Activated T-cell treated with anti-CD3 and anti-CD28 coated beads, Interleukin-2, amount 50 U/mL, for 1 hour (primary cell): ENCODE results near the gene SLC27A6.
"Not testable (repeated sequence)": the region's sequence is repeated elsewhere in the genome, so short reads cannot be mapped to it uniquely, and the experiment has no call there.

ENCODE experiments used
- DNase-seq: peaks from one replicate; pipeline ENCODE4 v3.0.0-alpha.2; 2020

The SLC27A6 gene

DNA sequence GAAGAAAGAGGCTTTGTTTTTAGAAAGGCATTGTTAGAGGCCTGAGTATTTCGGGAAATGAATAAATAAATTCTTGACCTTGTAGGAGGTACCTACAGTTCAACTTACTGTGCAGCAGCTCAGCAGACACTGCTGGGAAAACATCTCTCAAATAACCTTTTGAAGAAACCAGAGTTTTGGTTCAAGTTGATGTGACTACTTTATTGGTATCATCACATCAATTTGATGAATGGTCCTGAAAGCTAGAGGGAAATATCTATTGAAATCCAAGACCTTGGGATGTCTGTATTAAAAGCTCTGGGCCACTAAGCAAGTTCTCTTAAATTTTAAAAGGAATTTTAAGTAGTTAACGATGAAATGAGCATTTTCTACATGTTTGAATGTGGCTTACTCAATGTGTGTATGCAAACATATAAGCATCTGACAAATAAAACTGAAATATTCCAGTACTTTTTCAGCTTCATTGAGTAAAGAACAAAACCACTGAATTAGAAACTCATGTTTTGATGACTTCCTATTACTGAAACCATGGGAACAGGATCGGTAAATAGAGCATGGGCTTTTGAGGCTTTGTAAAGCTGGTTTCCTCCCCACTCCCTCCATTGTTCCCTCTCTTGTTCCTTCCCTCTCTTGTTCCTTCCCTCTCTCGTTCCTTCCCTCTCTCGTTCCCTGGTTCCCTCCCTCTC, 36.7 kb downstream of the SLC27A6 start:
- DNase-seq: no peak

DNA sequence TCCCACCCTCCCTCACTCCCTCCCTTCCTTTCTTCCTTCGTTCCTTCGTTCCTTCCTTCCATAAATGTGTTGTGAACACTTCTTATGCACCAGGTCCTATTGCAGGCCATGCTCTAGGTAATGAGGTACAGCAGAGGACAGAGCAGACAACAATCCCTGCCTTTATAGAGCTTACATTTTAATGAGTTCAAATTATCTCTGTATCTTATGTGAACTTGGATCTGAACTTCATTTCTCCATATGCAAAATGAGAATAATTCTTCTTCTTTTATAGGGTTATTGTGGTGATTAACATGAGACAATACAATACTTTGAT, 37.2 kb downstream of the SLC27A6 start:
- DNase-seq: no peak

DNA sequence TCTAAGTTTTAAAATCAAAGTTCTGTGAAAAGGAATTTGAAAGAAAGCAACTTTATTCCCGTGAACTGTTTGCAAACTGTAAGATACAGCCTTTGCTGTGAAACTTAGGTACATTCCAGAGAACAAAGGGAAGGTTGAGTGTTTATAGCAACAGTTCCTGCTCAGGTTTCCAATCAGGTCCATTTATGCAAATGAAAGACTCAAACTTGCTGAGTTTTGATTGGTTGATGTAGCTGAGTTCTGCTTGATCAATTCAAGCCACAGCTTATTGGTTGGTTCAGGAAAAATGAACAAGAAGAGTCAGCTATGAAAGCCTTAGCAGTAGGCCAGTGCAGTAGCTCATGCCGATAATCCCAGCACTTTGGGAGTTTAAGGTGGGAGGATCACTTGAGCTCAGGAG, 37.9 kb downstream of the SLC27A6 start:
- DNase-seq: no peak

DNA sequence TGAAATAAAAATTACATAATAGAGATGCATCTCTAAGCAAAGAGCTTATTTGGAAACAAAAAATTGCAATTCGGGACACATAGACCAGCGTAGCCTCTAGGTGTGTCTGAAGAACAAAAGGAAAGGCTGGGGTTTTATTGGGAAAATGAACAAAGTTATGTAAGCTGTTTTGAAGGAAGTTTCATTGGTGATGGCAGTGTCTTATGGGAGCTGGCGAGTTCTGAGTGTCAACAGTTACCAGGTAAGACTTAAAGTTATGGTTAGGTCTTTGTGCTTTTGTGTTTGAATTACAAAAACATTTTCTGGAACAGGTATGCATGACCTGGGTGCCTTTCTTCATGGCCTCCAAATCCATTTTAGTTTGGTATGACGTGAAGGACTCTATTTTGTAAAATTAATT, 48.9 kb downstream of the SLC27A6 start:
- DNase-seq: no peak

DNA sequence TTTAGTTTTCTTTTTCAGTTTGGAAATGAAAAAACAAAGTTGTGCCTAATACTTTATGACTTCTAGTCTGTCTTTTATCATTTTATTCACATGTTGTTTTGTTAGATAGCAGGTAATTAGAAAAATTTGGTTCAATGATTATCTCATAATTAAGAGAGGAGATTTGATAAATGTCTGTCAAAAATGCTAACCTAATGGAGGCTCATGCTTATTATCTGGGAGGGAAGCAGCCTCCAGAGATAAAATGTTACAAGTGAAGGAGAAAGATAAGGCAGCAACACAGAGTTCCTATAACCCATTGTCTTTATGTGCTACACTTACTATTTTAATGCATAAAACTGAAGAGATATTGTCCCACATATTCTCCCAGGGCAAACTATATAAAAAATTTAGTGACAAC, 53.5 kb downstream of the SLC27A6 start:
- DNase-seq: no peak

DNA sequence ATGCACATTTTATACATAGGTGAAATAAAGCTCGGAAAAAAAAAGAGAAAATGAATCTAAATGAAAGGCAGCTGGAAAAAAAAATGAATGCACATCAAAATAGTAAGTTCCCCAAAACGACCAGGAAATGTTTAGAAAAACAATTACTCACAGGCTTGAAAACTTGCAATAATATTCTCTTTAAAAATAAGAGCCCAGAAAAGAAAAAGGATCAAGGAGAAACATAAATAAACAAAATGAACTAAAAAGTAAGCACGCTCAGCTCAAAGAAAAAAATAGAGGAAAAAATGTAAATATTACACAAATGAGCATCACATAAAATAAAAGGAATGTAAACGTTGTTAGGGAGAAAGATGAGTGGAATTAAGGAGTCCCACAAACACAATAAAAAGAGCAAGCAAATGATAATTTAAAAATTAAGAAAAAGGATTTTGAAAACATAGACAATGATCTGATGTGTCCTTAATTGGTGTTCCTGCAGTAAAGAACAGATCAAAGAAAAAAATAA, 54.2 kb downstream of the SLC27A6 start:
- DNase-seq: no peak

DNA sequence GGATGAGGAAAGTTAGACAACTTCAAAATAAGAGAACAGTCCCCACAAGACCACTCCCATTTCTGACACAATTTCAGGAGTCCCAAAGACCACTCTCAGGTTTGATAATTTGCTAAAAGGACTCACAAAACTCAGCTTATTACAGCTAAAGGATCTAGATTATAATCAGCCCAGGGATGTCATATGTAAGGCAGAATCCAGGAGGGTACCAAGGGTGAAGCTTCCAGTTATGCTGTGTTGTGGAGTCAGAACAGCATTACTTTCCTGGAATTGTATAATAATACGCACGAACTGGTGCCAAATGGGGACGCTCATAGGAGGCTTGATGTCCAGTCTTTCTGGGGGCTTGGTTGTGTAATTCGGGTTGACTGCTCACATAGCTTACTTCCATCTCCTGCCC, 55.4 kb downstream of the SLC27A6 start:
- no peak for DNase-seq

DNA sequence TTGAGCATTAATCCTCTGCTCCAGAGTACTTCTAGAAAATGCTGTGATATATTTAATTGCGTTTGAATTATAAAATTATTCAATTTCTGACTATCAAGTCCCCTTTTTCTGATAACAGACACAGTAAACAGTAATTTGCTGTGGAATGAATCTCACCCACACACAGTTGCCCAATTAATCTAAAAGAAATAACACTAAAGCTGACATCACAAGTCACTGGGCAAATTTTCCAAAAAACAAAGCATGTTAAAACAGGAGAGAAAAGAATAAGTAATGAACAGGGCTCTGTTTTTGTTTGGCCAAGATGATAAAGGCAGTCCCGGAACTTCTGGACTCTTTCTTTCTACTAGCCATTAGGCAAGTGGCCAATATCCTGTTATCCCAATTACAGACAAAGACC, 56.5 kb downstream of the SLC27A6 start:
- DNase-seq: no peak

DNA sequence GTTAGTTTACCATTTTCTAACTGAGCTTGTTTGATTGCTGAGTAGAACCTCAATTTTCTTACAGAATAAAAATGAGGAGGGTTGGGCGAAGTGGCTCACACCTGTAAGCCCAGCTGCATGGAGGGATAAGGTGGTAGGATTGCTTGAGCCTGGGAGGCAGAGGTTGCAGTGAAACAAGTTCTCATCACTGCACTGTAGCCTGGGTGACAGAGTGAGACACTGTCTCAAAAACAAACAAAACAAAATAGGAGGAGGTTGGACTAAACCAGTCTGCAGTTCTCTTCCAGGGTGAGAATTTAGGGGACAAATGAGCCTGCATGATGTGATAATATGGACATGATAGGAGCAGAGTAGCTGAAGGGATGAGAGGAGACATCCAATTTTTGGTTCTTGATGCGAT, 57.3 kb downstream of the SLC27A6 start:
- no peak for DNase-seq

DNA sequence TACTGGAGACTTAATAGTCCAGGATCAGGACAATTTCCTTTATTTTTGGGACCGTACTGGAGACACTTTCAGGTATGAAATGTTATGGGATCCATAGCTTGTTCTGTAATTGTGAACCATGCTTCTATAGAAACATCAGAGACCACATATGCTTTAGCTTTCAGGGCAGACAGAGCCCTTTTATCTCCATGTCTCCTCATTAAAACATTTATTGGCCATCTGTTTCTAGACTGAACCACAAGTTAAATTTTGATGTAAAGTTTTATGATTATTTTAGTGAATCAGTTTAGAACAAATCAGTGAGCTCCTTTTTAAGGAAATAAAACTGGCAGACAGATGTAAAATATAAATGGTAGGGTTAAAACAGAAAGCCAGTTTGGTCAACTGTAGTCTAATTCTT, 62.0 kb downstream of the SLC27A6 start:
- no peak for DNase-seq

DNA sequence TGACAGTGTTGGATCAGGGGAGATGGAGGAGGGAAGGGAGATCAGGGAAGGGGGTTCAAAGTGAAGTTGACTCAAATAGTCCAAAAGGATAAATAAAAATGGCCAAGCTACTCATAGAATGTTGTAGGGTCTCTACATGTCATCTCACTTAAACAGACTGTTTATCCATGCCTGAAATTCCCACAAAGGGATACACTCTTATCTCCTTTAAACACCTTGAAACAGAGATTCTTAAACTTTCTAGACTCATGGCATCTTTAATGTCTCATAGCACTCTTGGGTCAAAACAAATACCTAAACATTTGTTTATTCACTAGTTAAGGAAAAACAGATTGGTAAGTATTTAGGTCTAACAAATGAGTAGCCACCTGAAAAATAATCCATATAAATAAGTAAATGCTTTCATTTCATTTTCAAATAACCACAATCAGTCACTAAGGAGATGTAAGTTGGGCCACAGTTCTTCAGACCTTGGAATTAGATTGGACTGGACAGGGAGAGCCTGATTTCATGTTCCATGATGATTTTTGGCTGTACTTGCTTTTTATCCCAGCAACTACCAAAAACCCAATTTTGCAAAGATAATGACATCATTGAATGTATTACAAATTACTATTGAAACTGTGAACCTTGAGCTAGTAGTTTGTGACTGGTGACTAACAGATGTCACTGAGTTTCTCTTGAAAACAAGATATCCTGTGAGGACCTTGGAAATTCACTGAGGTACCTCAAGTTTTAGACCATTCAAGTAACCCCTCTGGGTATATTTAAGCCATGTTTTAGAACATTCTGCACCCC, 66.8 kb downstream of the SLC27A6 start:
- DNase-seq: no peak

DNA sequence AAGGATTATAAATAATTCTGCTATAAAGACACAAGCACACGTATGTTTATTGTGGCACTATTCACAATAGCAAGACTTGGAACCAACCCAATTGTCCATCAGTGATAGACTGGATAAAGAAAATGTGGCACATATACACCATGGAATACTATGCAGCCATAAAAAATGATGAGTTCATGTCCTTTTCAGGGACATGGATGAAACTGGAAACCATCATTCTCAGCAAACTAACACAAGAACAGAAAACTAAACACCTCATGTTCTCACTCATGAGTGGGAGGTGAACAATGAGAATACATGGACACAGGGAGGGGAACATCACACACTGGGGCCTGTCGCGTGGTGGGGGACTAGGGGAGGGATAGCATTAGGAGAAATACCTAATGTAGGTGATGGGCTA, 71.0 kb downstream of the SLC27A6 start:
- DNase-seq: not testable (repeated sequence)

DNA sequence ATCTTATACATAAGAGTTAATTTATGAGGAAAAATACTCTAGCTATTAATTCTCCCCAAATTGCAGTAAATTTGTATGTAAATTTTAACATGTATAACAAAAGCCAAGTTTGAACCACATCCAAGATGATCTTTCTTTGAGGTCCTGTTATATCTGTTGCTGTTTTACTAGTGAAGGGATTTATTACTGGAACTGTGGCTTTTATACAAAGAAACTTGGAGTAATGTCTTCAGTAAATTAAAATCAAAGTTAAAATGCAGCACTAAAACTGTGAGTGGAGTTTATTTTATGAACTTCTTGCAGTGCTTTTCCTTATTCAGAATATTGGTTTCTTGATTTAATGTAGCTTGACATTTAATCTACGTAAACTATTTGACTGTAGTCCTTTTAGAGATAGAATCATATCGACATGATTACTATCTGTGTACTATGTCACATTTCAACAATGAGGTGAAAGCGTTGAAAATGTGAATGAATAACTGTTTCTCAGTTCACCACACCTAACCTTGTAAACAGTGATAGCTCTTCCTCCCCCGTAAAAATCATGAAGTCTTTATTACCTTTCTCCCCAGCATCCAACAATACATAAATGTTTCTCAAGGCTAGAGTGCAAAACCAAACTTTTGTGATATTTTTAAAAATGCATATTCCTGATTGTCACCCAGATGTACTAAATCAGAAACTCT, 76.1 kb downstream of the SLC27A6 start:
- DNase-seq: no peak

DNA sequence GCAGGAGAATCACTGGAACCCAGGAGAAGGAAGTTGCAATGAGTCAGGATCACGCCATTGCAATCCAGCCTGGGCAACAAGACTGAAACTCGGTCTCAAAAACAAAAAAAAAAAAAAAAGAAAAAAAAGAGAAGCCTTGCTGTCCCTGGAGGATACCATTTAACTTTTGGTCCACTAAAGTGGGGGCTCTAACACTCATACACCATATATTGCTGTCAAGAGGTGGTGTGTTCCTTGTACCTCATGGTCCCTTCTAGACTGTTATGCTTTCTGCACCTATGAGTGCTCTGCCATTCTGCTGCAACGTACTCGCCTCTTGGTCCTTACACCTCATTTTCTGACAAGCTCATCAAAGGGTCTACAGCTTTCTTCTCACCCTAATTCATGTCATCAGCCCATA, 77.0 kb downstream of the SLC27A6 start:
- no peak for DNase-seq

DNA sequence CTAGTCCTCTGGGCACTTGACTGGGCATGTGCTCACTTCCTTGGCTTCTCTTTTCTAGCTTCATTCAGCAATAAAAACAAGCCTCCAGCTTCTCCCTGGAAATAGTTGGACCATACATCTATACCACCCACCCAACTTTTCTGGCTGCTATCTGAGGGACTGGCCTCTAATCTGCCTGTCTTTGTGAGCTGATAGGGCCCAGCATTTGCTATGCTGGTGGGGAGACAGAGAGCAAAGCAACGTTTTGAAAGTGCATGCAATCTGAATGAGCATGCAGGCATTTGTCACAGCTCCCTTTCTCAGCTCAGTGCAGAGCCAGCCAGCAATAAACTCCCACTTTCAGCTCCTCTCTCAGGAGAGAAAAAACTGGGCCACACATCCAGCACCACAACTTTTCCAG, 78.6 kb downstream of the SLC27A6 start:
- DNase-seq: no peak

DNA sequence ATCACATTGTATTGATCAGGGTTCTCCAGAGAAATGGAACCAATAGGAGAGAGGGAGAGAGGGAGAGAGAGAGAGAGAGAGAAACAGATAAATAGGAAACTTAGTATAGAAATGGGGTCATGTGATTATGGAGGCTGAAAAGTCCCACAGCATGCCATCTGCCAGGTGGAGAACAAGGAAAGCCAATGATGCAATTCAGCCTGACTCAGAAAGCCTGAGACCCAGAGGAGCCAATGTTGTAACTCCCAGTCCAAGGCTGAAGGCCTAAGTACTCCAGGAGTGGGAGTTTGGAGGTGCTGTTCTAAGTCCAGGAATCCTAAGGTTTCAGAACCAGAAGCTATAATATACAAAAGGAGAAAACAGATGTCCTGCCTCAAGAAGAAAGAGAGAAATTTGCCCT, 80.9 kb downstream of the SLC27A6 start:
- DNase-seq: no peak

DNA sequence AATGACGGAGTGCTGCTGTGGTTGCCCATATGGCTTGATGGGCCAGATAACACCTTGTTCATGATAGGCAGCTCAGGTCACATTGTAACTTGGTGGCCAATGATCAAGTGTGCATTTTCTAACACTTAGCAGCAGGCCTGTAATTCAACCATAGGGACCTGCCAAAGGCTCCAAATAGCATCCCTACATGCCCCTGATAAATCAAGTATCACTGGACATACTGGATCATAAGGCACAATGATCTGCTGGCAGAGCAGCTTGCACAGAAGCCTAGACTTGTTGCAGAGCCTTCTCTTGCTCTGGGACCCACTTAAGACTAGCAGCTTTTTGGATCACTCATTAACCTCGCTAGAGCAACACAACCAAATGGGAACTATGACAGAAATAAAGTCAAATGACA, 83.2 kb downstream of the SLC27A6 start:
- DNase-seq: no peak

DNA sequence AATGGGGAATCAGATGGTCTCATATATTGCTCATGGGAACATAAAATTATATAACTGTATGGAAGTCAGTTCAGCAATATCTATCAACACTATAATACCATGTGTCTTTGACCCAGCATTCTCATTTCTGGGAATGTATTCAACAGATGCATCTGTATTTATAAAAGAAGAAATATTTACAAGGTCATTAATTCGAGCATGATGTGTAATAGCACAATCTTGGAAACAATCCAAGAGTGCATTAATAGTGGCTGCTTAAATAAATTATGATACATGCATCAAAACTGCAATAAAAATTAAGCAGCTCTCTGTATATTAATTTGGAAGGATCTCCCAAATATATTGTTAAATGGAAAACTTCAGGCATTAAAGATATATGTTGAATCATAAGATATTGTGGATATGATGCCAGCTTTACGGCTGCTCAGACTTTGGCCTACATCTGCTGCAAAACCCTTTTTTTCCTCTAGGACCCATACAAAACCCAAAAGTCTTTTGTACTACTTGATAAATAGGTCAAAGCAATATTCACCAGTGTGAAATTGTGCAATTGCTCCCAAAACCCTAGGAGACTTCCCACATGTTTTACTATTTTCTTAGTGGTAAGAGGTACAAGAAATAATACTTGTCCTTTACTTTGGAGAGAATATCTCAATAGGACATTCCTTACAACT, 84.0 kb downstream of the SLC27A6 start:
- DNase-seq: no peak

DNA sequence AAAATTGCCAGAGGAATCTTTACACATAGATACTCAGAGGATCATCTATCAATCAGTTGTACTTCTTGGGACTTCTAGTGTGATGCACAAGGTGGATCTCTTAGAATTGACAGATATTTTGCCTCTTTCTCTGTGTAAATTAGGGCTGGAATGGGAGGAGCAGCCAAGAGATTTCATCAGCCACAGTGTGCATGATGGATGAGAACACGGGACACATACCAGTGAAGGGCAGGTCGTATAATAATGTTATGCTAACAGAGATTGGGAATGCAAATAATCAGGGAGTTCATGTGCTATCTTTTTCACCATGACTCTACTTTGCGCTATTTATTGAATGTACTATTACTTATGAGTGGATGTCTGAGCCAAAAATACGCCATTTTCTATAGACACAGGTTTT, 86.0 kb downstream of the SLC27A6 start:
- DNase-seq: no peak

DNA sequence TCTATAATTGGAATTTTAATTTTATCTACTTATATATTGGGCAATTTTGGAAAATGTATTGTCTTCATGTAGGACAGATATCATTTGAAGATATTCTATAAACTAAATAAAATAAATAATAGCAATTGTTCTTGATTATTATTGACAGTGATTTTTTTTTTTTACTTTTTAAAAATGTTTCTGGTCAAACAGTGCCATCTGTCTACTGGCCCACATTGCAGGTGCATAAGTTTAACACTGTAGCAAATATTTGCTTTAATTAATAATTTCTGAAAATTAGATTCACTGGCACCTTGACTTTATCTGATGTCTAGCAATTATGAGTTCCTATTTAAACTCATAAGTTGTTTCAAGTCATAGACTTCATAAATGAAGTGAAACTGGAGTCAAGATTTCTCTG, 88.2 kb downstream of the SLC27A6 start:
- DNase-seq: no peak

DNA sequence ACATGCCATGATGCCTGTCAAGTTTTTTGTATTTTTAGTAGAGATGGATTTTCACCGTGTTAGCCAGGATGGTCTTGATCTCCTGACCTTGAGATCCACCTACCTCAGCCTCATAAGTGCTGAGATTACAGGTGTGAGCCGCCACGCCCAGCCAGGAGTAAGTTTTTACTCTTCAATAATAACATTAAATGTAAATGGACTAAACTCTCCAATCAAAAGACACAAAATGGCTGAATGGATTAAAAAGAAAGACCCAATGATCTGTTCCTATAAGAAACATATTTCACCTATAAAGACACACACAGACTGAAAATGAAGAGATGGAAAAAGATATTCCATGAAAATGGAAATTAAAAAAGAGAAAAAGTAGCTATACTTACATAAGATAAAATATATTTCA, 92.0 kb downstream of the SLC27A6 start:
- DNase-seq: no peak

DNA sequence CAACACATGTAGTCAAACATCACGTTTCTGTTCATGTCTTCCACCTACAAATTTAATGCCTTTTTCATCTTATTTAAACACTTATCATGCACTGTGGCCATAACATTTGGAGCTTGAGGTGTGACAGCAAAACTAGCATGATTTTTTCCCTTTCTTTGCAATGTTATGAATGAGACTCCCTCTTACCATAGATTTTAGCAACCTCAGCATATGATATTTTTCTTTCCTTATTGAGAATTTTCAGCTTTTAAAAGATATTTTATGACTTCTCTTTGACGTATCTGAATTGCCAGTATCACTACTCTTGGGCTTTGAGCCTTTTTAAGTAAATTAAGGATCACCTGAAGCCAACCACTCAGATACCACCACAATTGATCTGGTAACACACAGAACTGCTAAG, 96.6 kb downstream of the SLC27A6 start:
- no peak for DNase-seq

DNA sequence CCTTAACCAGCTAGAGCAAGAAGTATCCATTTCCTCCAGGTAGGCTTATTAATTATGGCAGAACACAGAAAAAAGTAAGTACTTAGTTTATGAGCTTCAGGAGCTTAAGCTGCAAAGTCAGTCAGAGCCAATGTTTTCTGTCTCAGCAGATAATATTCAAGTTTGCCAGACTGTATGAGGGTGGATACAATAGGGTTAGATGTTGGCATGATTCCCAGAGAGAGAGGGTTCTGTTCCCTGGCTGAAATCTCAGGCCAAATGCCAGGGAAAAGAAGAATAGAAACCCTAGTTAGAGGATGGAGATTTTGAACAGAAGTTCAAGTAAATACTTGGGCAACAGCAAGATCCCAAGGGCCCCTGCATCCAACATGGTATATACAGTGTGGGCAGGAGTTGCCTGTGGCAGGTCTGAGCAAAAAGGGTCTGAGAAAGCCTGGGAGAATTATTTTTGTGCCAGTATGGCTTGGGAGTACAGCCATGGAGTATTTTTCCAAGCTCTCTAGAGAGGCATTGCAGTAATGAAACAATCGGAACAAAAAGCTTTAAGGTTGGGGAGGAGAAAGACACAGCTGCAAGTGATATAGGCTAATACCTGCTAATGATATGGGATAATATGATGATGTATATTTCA, 98.3 kb downstream of the SLC27A6 start:
- DNase-seq: no peak
